DMS 273 treated with DMSO at 0.1 percent for 48 hours (cell line): Measurements from ENCODE around the gene VILL.
"Not testable (repeated sequence)": the region's sequence is repeated elsewhere in the genome, so short reads cannot be mapped to it uniquely, and the experiment has no call there.

Experiments
- DNase-seq: peaks from one replicate; lab custom pipeline; 2025; lab: John Stamatoyannopoulos, UW

Gene VILL

GRCh38 chr3:38036286-38036685 lies 45.7 kb downstream of the VILL start:
- no peak for DNase-seq

DNA sequence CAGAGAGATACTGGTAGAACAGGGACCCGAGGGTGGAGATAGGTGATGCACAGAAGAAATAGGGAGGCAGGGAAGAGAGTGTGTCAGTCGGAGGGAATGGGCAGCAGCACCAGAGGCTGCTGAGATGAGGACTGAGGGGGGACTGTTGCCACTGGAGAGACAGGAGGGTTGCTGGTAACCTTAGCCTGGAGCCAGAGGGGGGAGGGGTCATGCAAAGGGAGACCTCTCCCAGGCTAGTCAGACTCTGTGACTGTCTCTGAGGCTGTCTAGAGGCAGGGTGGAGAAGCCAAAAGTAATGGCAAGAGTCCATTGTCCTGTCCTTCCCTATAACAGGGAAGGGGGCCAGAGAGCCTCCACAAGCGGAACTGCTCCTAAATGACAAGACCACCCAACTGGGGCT lies 46.3 kb downstream of the VILL start:
- DNase-seq: no peak

- DNase-seq: no peak
Measured at GRCh38 chr3:38038447-38038911, 47.9 kb downstream of the VILL start.

GRCh38 chr3:38039101-38039898 lies 48.7 kb downstream of the VILL start, which contains the start of gene DLEC1:
TSS of gene DLEC1 (plus strand) at chr3:38039208. CDS start at chr3:38039226, 18 bp downstream.
- no peak for DNase-seq

DNA sequence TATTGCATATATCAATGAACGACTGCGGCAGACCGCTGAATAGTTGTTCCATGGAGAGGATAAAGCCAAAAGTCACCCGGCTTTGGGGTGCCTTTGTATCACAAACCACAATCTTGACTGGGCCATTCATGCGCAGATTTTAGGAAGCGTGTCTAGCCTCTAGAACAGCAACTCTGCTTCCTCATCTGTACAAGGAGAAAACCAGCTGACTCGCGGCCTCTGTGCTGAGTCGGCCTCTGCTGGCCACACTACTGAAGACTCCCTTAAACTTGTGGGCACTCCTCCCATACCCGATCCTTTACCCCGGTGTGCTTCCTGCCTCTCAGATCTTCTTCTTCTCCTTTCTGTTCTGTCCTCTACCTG lies 49.3 kb downstream of the VILL start:
- no peak for DNase-seq

- DNase-seq: no peak
Measured at GRCh38 chr3:38040401-38040800, 49.8 kb downstream of the VILL start.

- DNase-seq: no peak
Measured at GRCh38 chr3:38043486-38043885, 52.9 kb downstream of the VILL start.

DNA sequence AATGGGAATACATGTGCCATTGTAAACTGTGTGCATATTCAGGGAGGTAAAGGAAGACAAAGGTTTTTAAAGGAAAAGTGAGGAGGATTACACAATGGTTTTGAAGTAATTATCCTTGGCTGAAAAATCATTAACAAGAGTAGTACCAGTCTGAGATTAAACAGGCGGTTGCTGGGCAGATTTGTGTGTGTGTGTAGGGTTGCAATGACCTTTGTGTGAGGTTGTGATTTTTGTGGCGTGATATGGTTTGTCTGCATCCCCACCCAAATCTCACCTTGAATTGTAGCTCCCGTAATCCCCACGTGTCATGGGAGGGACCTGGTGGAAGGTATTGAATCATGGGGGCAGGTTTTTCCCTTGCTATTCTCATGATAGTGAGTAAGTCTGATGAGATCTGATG lies 55.4 kb downstream of the VILL start:
- DNase-seq: no peak

DNA sequence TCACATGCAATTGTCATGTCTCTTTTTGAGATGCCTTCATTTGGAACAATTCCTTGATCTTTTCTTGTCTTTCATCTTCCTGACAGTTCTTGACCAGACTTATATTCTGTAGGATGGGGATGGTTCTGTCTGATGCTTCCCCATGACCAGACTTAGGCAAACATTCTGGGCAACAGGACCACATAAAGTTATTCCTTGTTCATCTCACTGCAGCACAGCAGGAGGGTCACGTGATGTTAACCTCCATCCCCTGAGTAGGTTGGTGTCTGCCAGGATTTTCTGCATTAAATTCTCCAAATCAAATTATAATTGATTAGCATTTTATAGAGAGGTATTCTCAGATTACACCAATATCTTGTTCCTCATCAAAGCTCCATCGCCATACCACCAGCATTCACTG lies 56.2 kb downstream of the VILL start:
- DNase-seq: no peak

DNA sequence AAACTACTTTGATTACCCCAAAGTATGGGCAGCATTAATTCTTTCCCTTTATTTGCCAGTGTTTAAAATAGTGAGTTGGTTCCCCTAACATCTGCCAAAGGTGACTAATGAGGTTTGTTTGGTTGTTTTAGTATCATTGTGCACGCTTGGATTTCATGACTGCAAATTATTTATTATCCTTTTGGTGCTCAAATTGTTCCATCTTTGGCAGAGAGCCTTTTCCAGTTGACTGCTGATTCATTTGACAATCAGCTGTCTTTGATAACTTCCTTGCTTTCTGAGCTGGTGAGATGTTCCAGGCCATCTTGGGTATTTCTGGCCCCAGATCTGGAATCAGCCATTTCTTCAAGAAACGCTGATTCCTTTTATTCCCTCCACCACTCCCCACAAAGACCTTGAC lies 57.3 kb downstream of the VILL start:
- no peak for DNase-seq

DNA sequence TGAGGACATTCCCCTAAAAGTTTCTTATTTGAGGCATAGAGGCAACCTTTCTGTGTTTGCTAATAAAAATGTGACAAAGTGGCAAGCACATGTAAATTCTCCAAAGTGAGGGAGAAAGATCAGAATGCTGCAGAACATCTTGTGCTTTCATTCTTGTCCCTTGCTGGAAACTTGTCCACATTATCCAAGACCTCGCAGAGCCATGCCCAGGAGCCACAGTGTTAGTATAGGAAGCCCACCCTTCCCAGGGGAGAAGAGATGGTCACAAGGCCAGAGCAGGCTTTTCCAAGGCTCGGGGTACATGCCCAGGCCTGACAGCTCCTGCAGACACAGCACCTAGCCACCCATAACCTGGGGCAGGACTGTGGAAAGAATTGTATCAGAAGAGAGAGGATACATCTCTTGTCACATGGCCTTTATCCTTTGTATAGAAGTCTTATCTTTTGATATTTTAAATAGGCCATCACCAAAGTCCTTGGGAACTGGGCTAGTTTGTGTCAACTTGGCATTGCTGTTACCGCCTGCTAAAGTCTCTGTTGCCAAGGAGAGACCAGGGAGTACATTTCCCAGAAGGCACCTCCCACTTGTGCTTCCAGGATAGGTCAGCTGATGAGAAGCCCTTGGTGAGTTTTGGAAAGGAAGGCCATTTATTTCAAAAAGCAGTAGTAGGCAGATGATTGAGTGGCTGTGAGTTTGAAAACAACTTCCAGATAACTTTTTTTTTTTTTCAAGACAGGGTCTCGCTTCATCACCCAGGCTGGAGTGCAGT lies 59.0 kb downstream of the VILL start:
- no peak for DNase-seq

- no peak for DNase-seq
Measured at GRCh38 chr3:38051131-38051530, 60.5 kb downstream of the VILL start.

DNA sequence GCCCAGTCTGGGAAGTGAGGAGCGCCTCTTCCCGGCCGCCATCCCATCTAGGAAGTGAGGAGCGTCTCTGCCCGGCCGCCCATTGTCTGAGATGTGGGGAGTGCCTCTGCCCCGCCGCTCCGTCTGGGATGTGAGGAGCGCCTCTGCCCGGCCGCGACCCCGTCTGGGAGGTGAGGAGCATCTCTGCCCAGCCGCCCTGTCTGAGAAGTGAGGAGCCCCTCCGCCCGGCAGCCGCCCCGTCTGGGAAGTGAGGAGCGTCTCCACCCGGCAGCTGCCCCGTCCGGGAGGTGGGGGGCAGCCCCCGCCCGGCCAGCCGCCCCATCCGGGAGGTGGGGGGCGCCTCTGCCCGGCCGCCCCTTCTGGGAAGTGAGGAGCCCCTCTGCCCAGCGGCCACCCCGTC lies 62.7 kb downstream of the VILL start:
- DNase-seq: not testable (repeated sequence)

GRCh38 chr3:38053813-38054498 lies 63.4 kb downstream of the VILL start:
- DNase-seq: not testable (repeated sequence)

DNA sequence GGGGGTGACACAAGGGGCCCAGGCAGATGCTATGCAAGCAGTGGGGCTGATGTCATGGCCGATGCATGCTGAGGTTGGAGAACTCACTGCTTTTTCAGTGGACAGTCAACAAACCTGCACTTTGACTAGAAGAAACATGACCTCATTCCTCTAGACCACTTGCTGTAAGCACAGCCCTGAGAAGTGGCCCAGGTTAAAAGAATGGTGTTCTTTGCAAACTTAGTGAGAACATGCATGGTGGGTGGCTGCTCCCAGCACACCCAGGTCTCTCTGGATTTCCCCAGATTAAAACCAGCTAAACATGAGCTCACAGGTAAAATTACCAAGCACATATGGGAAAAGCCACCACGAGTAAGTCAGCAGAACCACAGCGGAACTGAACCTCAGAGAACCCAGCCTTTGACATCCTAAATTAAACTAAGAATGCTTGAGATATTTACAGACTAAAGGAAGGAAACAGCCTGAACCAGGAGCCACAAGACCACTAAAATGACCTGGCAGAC lies 64.0 kb downstream of the VILL start:
- no peak for DNase-seq
